CD4-positive, alpha-beta memory T cell (primary cell): ENCODE results near the gene CATSPERZ. TPM values are rescaled to one million over a fixed set of nuclear protein-coding genes. Genes with fewer than 3 reads are reported as not detected.

Experiments
- CTCF ChIA-PET: fragments of 350-600 bp; sonication (Branson Sonifier 250); formaldehyde crosslinking; loops from one replicate; lab custom pipeline; 2021; ENCODE audit warnings: inconsistent platforms; ENCODE audit not compliant: partially characterized antibody; lab: Charles Lee
- POLR2A ChIA-PET: fragments of 350-600 bp; sonication (Branson Sonifier 250); formaldehyde crosslinking; loops from one replicate; lab custom pipeline; 2021; ENCODE audit not compliant: partially characterized antibody; lab: Charles Lee
- DNase-seq, 5 donors: peaks; one replicate each; pipeline versions ENCODE4 v3.0.0 to v3.0.0-alpha.2; 2020 to 2022; ENCODE audit warnings: mixed read lengths in 1 of 5
- H3K27ac ChIP-seq: one replicate; pipeline ENCODE4 v1.7.0; 2013; ENCODE audit warnings: low read depth, low read length
- H3K27me3 ChIP-seq: 2 replicates; pipeline ENCODE4 v1.7.0; 2013; ENCODE audit warnings: mild to moderate bottlenecking, low read length, moderate library complexity; ENCODE audit not compliant: insufficient read depth
- H3K36me3 ChIP-seq: 2 replicates; pipeline ENCODE4 v1.7.0; 2013; ENCODE audit warnings: mild to moderate bottlenecking, low read length, moderate library complexity; ENCODE audit not compliant: insufficient read depth
- H3K4me1 ChIP-seq: 2 replicates; pipeline ENCODE4 v1.7.0; 2013; ENCODE audit warnings: mild to moderate bottlenecking, low read length, moderate library complexity; ENCODE audit not compliant: insufficient read depth
- H3K4me3 ChIP-seq, 2 donors: one replicate each; pipeline ENCODE4 v1.7.0; 2013; ENCODE audit warnings: low read length in 2 of 2, mild to moderate bottlenecking in 1 of 2
- H3K9me3 ChIP-seq, 2 donors: one replicate each; pipeline ENCODE4 v1.7.0; 2013; ENCODE audit warnings: low read length in 2 of 2, control low read depth in 1 of 2; ENCODE audit not compliant: control insufficient read depth in 1 of 2
- H3K27ac Mint-ChIP-seq, 7 donors: one replicate each; pipeline ENCODE4 v1.8.0; 2020 to 2021; ENCODE audit warnings: mixed read lengths in 7 of 7, mild to moderate bottlenecking in 6 of 7, inconsistent platforms in 3 of 7, moderate library complexity in 3 of 7
- H3K27me3 Mint-ChIP-seq, 2 donors: one replicate each; pipeline ENCODE4 v1.8.0; 2020 to 2021; ENCODE audit warnings: mixed read lengths in 2 of 2
- H3K36me3 Mint-ChIP-seq, 2 donors: one replicate each; pipeline ENCODE4 v1.8.0; 2020 to 2021; ENCODE audit warnings: mixed read lengths in 2 of 2, inconsistent platforms in 1 of 2, mild to moderate bottlenecking in 1 of 2
- H3K4me1 Mint-ChIP-seq, 4 donors: one replicate each; pipeline ENCODE4 v1.8.0; 2020 to 2021; ENCODE audit warnings: mixed read lengths in 4 of 4, mild to moderate bottlenecking in 1 of 4
- H3K4me3 Mint-ChIP-seq, 8 donors: one replicate each; pipeline ENCODE4 v1.8.0; 2020 to 2021; ENCODE audit warnings: mixed read lengths in 8 of 8, mild to moderate bottlenecking in 7 of 8, moderate library complexity in 6 of 8, inconsistent platforms in 3 of 8
- H3K9me3 Mint-ChIP-seq, 8 donors: one replicate each; pipeline ENCODE4 v1.8.0; 2020 to 2021; ENCODE audit warnings: mixed read lengths in 8 of 8, mild to moderate bottlenecking in 5 of 8, inconsistent platforms in 3 of 8, moderate library complexity in 1 of 8
- intact Hi-C: fragments of 100-400 bp; cut with micrococcal nuclease; formaldehyde crosslinking; loops from one replicate; pipeline ENCODE4 v1.15.1; 2023
- polyA plus RNA-seq, 2 donors: library from polyadenylated mRNA; unstranded; fragments of 300-500 nt; fragmentation: Illumina TruSeq; gene quantifications; one replicate each; pipeline ENCODE4 v1.2.3, GENCODE V29; 2021
- total RNA-seq, 2 experiments: library from RNA; stranded (reverse); gene quantifications; one replicate each; pipeline ENCODE4 v1.2.3, GENCODE V29; 2021

The CATSPERZ gene
- total and polyA plus RNA-seq, 4 experiments from 2014 or later: not detected

- H3K27ac Mint-ChIP-seq: no peak overlapping the region
- H3K27me3 ChIP-seq: no peaks in the 10 kb centered on the region
- no peaks in the 10 kb centered on the region for H3K9me3 Mint-ChIP-seq
- CTCF ChIA-PET: interaction anchor here (0.6 to 3.6 kb wide), 4 partner anchors 13 to 626 kb away, joined by 4 to 16 read pairs (median 6); partner anchors contain the start of gene PLCB3
- POLR2A ChIA-PET: interaction anchor here (1.3 to 1.9 kb wide), 2 partner anchors 38 to 58 kb away, joined by 3 to 8 read pairs; partner anchors contain the start of genes FERMT3, NUDT22 and TRPT1
- no peak for DNase-seq
- no peaks in the 10 kb centered on the region for H3K9me3 ChIP-seq
- no peak overlapping the region for H3K4me3 Mint-ChIP-seq
- peaks cover 6 to 20% (median 13%) of the 10 kb centered on the region in 4 donors for H3K4me1 Mint-ChIP-seq
- no peaks in the 10 kb centered on the region for H3K27me3 Mint-ChIP-seq
- peaks cover 5% of the 10 kb centered on the region for H3K36me3 ChIP-seq
- intact Hi-C loops: no loop called here
- no peak overlapping the region for H3K4me3 ChIP-seq
- no peak overlapping the region for H3K27ac ChIP-seq
- peaks cover 13% of the 10 kb centered on the region for H3K4me1 ChIP-seq
- H3K36me3 Mint-ChIP-seq: peaks cover 8 to 10% of the 10 kb centered on the region in 2 donors
Observed at GRCh38 chr11:64263947-64264317, 36.2 kb upstream of the CATSPERZ start.

- no peak for DNase-seq
- H3K27me3 Mint-ChIP-seq: no peaks in the 10 kb centered on the region
- H3K9me3 Mint-ChIP-seq: no peaks in the 10 kb centered on the region
- Histone ChIP-seq H3K4me3 (no peak overlapping the region), H3K27me3 (no peaks in the 10 kb centered on the region), H3K9me3 (no peaks in the 10 kb centered on the region), H3K27ac (no peak overlapping the region), H3K36me3 (peaks cover 5% of the 10 kb centered on the region), H3K4me1 (peaks cover 15% of the 10 kb centered on the region)
- no peak overlapping the region for H3K4me3 Mint-ChIP-seq
- peaks cover 7 to 8% of the 10 kb centered on the region in 2 donors for H3K36me3 Mint-ChIP-seq
- ChIA-PET POLR2A (interaction anchor here (1.3 to 1.9 kb wide), 4 partner anchors 18 to 59 kb away, joined by 3 to 8 read pairs (median 4); partner anchors contain the start of genes FERMT3, NUDT22, PPP1R14B and PRDX5), CTCF (interaction anchor here (0.6 to 3.6 kb wide), 6 partner anchors 13 to 626 kb away, joined by 3 to 16 read pairs (median 4); partner anchors contain the start of gene PLCB3)
- peaks cover 8 to 22% (median 14%) of the 10 kb centered on the region in 4 donors for H3K4me1 Mint-ChIP-seq
- no peak overlapping the region for H3K27ac Mint-ChIP-seq
- intact Hi-C loops: no loop called here
Observed at GRCh38 chr11:64264371-64264852, 35.7 kb upstream of the CATSPERZ start.

GRCh38 chr11:64265176-64266160 is 34.7 kb upstream of the CATSPERZ start:
- Mint-ChIP-seq H3K36me3 (peaks cover 0 to 15% of the 10 kb centered on the region in 2 donors), H3K9me3 (peaks cover 0 to 3% (median 0%) of the 10 kb centered on the region in 8 donors), H3K27me3 (peaks cover 0 to 4% of the 10 kb centered on the region in 2 donors), H3K27ac (no peak overlapping the region), H3K4me3 (no peak overlapping the region), H3K4me1 (peaks cover 7 to 24% (median 15%) of the 10 kb centered on the region in 4 donors)
- Histone ChIP-seq H3K4me3 (no peak overlapping the region), H3K4me1 (peaks cover 15% of the 10 kb centered on the region), H3K27me3 (no peaks in the 10 kb centered on the region), H3K27ac (no peak overlapping the region), H3K9me3 (no peaks in the 10 kb centered on the region), H3K36me3 (no peaks in the 10 kb centered on the region)
- POLR2A ChIA-PET: interaction anchor here (1.0 to 1.9 kb wide), 5 partner anchors 19 to 60 kb away, joined by 3 to 8 read pairs (median 4); partner anchors contain the start of genes BAD, FERMT3, NUDT22 and PPP1R14B
- DNase-seq: no peak
- CTCF ChIA-PET: interaction anchor here (0.8 to 3.6 kb wide), 4 partner anchors 14 to 66 kb away, joined by 3 to 16 read pairs (median 6); partner anchors contain the start of gene PLCB3
- intact Hi-C loops: no loop called here

GRCh38 chr11:64266339-64266738 is 33.8 kb upstream of the CATSPERZ start:
- H3K9me3 Mint-ChIP-seq: peaks cover 0 to 12% (median 0%) of the 10 kb centered on the region in 8 donors

GRCh38 chr11:64267207-64267945 is 32.8 kb upstream of the CATSPERZ start:
- H3K4me3 Mint-ChIP-seq: peak overlapping the region in 2 of 8 donors; percentile 44 to 59
- Histone ChIP-seq H3K4me3 (no peak overlapping the region), H3K27me3 (no peaks in the 10 kb centered on the region), H3K9me3 (no peaks in the 10 kb centered on the region), H3K4me1 (peaks cover 20% of the 10 kb centered on the region), H3K27ac (peak overlapping the region; percentile 93), H3K36me3 (no peaks in the 10 kb centered on the region)
- CTCF ChIA-PET: interaction anchor here (0.8 to 6.5 kb wide), 6 partner anchors 14 to 61 kb away, joined by 3 to 92 read pairs (median 25); partner anchors contain the start of genes CATSPERZ, ESRRA, FERMT3 and FKBP2
- H3K9me3 Mint-ChIP-seq: peaks cover 0 to 13% (median 0%) of the 10 kb centered on the region in 8 donors
- intact Hi-C loops: no loop called here
- H3K27me3 Mint-ChIP-seq: peaks cover 0 to 4% of the 10 kb centered on the region in 2 donors
- POLR2A ChIA-PET: interaction anchor here (0.6 to 6.9 kb wide), 7 partner anchors 13 to 82 kb away, joined by 3 to 289 read pairs (median 128); partner anchors contain the start of genes BAD, CATSPERZ, ESRRA and FERMT3
- no peak for DNase-seq
- peaks cover 0 to 22% of the 10 kb centered on the region in 2 donors for H3K36me3 Mint-ChIP-seq
- H3K27ac Mint-ChIP-seq: peak overlapping the region in 5 of 7 donors; percentile 61 to 100 (median 86)
- H3K4me1 Mint-ChIP-seq: peaks cover 9 to 36% (median 19%) of the 10 kb centered on the region in 4 donors

More at GRCh38 chr11:64266339-64266738, 33.8 kb upstream of the CATSPERZ start:
- Histone ChIP-seq H3K36me3 (no peaks in the 10 kb centered on the region), H3K4me3 (no peak overlapping the region), H3K27ac (no peak overlapping the region), H3K9me3 (no peaks in the 10 kb centered on the region), H3K27me3 (no peaks in the 10 kb centered on the region), H3K4me1 (peaks cover 15% of the 10 kb centered on the region)
- Mint-ChIP-seq H3K4me3 (peak overlapping the region in 1 of 8 donors; percentile 57), H3K27me3 (peaks cover 0 to 4% of the 10 kb centered on the region in 2 donors), H3K36me3 (peaks cover 0 to 17% of the 10 kb centered on the region in 2 donors), H3K27ac (no peak overlapping the region), H3K4me1 (peaks cover 7 to 29% (median 15%) of the 10 kb centered on the region in 4 donors)
- no peak for DNase-seq
- intact Hi-C loops: no loop called here
- POLR2A ChIA-PET: interaction anchor here (6.8 to 6.9 kb wide), 2 partner anchors 18 to 20 kb away, joined by 233 to 289 read pairs; partner anchors contain the start of genes BAD, FKBP2, GPR137 and PLCB3
- CTCF ChIA-PET: interaction anchor here (5.7 to 6.5 kb wide), 2 partner anchors 15 to 60 kb away, joined by 43 to 83 read pairs; partner anchors contain the start of genes FERMT3 and PLCB3
